ELR (cell line): ENCODE results near the gene FAM72C.
A peak's percentile ranks its signal among the peaks of the same experiment; 100 is the strongest.
"Not testable (repeated sequence)": the region's sequence is repeated elsewhere in the genome, so short reads cannot be mapped to it uniquely, and the experiment has no call there.

Experiments used
- DNase-seq: peaks from one replicate; pipeline ENCODE4 v3.0.0-alpha.2; 2015; ENCODE audit warnings: low read depth

Gene FAM72C

GRCh38 chr1:143984721-143985473, 13.1 kb upstream of the FAM72C start:
- not testable (repeated sequence) for DNase-seq

DNA sequence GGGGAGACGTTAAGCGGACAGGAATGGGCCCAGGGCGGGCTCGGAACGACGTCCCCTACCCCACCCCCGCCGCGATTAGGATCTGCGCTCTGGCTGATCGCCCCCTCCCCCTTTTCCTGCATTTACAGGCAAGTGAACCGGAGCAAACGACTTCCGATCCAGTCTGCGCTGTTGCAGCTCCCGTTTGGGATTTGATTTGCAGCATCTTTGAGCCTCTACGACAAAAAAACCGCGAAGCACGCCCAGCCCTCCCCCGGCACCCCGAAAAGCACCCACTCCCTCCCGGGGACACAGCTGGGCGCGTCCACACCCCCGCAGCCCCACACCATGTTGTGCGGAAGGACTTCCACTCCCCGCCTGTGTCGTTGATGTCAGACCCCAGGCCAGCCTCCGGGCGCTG, 2.6 kb upstream of the FAM72C start:
- peak; percentile 16 for DNase-seq

DNA sequence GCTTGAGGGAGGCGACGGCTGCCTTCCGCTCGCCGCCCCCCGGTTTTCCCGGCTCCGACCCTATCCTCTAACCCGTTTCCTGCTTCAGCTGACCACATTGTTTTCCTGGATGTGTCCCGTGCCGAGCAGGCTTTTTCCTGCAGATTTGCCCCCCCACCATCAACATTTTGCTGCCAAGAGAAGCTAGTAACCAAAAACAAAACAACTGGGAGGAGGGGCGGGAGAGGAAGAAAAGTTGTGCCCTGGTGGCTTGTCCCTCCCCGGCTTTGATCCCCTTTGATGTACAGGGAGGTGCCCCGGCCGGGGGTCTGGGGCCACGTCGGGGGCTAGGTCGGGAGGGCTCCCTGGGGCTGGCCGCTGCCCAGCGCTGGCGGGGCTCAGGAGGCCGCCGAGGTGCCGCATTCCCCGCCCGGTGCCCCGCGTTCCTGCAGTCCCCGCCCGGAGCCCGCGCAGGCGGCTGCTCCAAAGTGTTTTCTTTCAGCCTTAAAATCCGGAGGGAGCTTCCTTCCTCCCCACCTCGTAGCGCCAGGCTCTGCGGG, 2.2 kb upstream of the FAM72C start:
- DNase-seq, result not testable (repeated sequence)

DNA sequence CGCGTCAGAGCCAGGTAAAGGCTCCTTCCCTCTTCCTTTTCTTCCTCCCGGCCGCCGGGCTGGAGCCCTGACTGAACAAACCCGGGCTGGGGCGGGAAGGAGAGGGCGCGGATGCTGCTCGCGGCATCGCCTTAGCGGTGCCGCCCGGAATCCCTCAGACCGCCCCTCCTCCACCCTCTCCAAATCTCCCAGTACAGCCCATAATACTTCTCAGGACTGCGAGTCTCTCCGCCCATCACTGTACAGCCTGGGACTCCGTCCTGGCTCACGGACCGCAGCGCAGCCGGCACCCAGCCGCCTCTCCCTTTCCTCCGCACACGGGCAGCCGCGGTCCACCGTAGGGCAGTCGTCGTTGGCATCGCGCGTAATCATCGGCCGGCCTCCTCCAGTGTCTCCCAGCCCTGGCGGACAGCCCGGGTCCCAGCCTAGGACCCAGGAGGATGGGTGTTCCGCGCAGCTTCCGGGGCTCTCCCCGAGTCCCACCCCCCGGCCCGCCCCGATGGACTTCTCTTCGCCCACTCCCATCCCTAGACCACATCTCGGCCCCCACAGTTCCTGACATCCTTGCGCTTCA, 1.1 kb upstream of the FAM72C start:
- DNase-seq, result not testable (repeated sequence)

DNA sequence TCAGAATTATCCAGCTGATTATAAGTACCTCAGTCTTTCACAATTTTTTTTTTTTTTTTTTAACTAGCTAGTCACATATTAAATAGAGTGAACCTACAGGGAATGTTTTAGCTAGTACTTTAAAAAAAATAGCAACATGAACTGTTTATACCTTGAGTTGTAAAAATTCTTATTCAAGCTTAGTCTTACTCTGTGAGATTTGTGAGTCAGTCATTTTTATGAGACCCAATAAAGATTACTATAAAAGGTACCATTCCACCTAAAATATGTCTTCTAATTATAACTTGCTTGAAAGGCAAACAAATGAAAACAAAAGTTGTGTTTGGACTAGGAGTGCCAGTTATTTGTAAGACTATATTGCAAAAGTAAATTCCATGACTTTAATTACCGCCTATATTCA, 5.9 kb downstream of the FAM72C start:
- not testable (repeated sequence) for DNase-seq

GRCh38 chr1:143964294-143964693, 7.5 kb downstream of the FAM72C start:
- DNase-seq, result not testable (repeated sequence)

- DNase-seq, result not testable (repeated sequence)
Observed at GRCh38 chr1:143955930-143956329, 15.9 kb downstream of the FAM72C start.

- not testable (repeated sequence) for DNase-seq
Observed at GRCh38 chr1:143952913-143953312, 18.9 kb downstream of the FAM72C start.

GRCh38 chr1:143951485-143952391, 20.0 kb downstream of the FAM72C start:
- DNase-seq, result not testable (repeated sequence)

DNA sequence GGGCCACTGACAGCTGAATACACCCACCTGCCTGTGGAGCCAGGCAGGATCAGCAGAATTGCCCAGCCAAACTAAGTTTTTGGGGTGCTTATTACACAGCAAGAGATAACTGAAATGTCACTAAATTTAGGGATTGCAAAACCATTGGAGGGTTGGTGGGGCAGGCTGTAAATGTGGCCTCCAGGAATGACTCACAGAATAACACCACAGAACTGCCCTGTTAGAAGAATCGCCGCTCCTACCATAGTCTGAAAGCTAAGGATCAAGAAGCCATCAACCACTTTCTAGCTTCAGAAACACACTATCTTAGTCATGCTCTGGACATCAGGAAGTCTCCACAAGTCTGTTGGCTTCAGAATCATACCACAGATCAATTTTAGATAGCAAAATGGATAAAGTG, 24.0 kb downstream of the FAM72C start:
- not testable (repeated sequence) for DNase-seq

- not testable (repeated sequence) for DNase-seq
Observed at GRCh38 chr1:143945253-143945652, 26.5 kb downstream of the FAM72C start.

DNA sequence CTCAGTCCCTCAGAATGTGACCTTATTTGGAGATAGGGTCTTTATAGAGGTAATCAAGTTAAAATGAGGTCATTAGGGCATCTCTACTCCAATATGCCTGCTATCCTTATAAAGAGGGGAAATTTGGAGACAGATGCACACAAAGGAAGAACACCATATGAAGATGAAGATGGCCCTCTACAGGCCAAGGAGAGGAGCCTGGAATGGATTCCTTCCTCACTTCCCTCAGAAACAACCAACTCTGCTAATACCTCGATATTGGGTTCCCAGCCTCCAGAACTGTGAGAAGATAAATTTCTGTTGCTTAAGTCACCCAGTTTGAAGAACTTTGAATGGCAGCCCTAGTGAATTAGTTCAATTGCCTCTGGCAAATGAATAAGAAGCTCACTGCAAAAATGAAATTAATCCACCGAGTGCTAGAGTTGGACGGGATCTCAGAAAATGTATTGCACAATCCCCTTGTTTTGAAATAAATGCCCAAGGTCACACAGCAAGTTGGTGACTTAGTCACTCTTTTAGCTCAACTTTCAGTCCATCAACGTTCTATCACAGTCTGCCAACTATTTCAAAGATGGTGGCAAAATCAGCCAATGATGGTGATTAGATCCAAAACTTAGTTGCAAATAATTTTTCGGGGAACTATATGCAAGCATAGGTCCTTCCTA, 27.1 kb downstream of the FAM72C start:
- not testable (repeated sequence) for DNase-seq

DNA sequence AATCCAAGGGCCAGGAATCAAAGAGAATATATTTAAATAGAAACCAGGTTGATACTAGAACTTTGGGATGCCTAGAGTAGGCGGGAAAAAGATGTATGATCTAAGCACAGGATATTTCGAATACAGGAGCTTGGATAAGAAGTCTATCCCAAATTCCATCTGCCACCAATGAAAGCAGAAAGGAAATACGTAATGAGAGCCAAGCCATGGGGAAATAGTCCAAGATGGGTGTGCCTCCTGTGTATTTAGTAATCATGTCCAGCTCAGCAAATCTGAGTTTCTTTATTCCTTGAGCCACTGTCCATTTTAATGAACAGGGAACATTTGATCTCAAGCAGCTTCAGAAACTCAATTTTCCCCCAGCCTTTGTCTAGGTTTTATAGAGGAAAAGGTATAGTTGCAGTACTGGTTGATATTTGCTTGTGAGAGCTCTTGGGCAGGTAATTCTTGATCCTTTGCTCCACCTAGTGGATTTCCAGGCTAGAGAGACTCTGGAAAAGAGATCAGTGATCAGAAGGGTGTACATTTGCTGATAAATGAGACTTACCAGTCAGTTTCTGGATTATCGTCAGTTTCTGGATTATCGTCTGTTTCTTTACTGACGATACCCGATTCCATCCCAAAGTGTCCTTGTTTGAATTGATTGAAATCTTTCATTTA, 28.3 kb downstream of the FAM72C start:
- DNase-seq, result not testable (repeated sequence)

DNA sequence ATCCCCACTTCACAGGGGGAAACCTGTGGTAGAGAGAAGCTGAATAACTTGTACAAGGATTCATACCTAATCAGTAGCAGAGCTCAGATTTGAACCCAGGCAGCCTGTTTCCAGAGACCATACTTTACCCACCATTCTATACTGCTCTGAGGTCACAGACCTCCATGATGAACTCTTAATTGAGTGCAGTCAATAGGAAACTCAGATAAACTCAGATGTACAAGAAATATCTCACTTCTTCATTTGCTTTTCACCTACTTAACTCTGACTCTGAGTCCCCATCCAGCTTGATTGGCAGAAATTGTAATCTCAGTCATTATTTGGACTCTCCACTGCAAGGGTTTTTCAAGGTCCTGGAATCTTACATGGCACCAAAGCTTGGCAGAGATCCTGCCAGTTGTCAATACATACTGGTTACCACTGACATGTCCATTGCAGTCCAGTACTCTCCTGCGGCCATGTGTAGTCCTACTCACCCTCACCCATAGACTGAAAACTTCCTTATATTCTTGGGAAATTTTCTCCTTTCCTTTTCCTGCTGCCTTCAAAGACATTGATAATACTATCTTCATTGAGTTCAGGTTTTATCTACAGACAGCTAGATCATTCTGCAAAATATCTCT, 29.4 kb downstream of the FAM72C start:
- not testable (repeated sequence) for DNase-seq

DNA sequence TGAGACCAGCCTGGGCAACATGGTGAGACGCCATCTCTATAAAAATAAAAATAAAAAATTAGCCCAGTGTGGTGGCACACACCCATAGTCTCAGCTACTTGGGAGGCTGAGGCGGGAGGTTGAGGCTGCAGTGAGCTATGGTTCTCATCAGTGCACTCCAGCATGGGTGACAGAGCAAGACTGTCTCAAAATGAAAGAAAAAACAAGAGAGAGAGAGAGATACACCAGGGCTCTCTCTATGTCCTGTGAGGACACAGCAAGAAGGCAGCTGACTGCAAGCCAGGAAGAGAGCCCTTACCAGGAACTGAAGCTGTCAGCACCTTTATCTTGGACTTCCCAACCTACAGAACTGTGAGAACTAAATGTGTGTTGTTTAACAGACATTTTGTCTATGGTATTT, 32.1 kb downstream of the FAM72C start:
- DNase-seq, result not testable (repeated sequence)

DNA sequence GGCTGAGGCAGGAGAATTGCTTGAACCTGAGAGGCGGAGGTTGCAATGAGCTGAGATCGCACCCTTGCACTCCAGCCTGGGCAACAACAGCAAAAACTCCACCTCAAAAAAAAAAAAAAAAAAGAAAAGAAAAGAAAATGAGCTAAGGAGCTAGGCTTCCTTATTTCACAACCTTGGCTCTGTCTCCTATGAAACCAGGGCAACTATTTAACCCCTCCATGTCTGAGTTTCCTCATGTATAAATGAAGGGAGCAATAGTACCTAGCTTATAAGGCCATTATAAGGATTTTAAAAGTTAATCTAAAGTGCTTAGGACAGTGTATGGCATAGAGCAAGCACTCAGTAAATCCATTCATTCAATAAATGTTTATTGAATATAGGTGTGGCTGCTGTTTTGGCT, 32.9 kb downstream of the FAM72C start:
- DNase-seq, result not testable (repeated sequence)

- DNase-seq, result peak; percentile 44
Observed at GRCh38 chr1:143936457-143937115, 35.2 kb downstream of the FAM72C start.

GRCh38 chr1:143919127-143919526, 52.7 kb downstream of the FAM72C start:
- not testable (repeated sequence) for DNase-seq

DNA sequence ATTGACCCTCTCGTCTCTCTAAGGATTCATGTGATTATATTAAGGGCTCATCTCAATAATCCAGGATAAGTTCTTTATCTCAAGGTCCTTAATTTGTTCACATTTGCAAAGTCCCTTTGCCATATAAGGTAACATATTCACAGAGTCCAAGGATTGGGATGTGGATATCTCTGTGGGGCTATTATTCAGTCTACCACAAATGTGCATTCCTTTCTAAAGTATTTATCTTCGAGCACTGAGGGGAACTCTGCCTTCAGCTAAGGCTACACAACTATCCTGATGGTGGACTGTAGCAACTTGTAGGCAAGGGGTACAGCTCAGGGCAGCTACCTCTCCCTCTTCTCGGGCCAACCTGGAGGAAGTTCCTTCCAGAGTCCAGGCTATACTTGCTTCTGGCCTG, 53.2 kb downstream of the FAM72C start:
- DNase-seq, result not testable (repeated sequence)

GRCh38 chr1:143913705-143914104, 58.1 kb downstream of the FAM72C start:
- not testable (repeated sequence) for DNase-seq
